H4 (cell line): ENCODE data around the gene DGKK. TPM values are rescaled to one million over a fixed set of nuclear protein-coding genes. Genes with fewer than 3 reads are reported as not detected.
"Not testable (repeated sequence)": the region's sequence is repeated elsewhere in the genome, so short reads cannot be mapped to it uniquely, and the experiment has no call there.

ENCODE experiments used
- DNase-seq: peaks from one replicate; pipeline ENCODE4 v3.0.0-alpha.2; 2015; ENCODE audit warnings: low spot score
- total RNA-seq: library from RNA; depleted of rRNA; stranded (reverse); fragments of >200 nt; shearing (Covaris generic); gene quantifications from 2 replicates; pipeline ENCODE4 v1.2.3, GENCODE V29; 2014

Gene DGKK
- total RNA-seq, 1 experiment from 2014 or later, result not detected

DNA sequence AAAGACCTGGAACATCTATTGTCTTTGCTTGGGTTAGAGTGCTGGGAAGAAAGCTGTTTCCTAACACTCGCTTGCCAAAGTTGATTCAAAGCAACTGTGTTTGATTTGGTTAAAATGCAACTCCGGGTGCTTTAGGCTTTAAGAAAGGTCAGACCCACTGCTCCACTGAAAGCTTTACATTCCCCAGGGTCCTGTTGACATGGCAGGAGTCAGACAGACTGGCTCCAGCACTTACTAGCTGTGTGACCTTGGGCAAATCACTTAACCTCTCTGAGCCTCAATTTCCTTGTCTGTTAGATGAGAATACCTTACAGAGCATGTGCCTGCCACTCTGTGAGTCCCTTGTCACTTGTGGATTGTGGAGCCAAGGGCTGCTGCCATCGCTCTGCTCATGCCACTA, 39.0 kb downstream of the DGKK start:
- no peak for DNase-seq

GRCh38 chrX:50430917-50431575, 39.6 kb downstream of the DGKK start:
- peak; percentile 2 for DNase-seq

- DNase-seq, result no peak
Measured at GRCh38 chrX:50428174-50428573, 42.5 kb downstream of the DGKK start.

- DNase-seq, result no peak
Measured at GRCh38 chrX:50407976-50408375, 62.6 kb downstream of the DGKK start.

- no peak for DNase-seq
Measured at GRCh38 chrX:50403903-50404302, 66.7 kb downstream of the DGKK start.

- no peak for DNase-seq
Measured at GRCh38 chrX:50402886-50403285, 67.7 kb downstream of the DGKK start.

DNA sequence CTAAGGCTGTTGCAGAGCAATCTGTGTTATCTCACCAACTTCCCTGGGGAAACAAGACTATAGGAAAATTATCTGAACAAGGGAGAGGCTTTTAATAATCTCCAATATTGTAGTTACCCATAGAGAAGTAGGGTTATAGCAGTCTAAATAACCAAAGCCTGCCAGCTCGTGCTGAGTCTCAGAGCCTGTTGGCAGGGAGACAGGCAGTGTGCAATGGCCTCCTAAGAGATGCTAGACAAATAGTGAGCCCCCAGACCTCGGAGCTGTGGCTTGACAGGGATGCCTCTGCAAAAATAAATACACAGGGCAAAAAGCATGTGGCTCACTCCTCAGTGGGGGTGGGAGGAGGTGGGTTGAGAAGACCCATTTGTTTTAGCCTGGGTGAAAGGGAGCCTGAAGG, 76.7 kb downstream of the DGKK start:
- DNase-seq, result no peak

DNA sequence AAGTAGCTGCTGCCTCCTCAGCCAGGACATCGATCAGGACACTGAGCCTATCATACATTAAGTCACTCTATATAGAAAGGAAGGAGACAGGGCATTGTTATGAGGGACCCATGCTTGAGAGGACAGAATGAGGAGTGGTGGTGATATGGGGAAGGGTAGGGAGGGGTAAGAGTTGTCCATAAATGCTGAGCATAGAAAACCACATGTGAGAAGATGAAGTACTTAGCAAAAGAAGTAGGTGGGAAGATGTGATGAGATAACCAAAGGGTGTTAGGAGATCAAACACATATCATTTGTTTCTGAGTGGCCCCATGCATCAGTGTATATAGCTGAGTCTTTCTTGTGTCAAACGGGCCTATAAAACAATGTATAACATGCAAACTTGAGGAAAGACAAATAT, 84.1 kb downstream of the DGKK start:
- DNase-seq, result no peak

- DNase-seq, result no peak
Measured at GRCh38 chrX:50381729-50382415, 88.8 kb downstream of the DGKK start.

- no peak for DNase-seq
Measured at GRCh38 chrX:50375481-50376267, 95.0 kb downstream of the DGKK start.

DNA sequence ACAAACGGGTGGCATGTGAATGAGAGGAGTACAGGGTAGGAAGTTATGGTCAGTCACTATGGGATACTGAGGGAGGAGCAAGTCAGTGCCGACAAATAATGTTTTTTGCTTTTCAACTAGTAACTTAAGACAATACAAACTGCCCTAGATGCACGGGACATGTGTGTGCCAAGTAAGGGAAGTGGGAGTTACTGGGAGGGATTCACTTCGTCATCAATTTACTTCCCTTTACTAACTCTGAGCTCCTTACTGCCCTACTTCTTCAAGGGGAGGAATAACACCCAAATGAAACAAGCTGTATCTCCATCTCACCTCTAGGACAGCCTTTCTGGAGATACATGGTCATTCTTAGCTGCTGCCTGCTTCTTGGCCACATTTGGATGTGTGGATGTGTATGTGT, 97.7 kb downstream of the DGKK start:
- DNase-seq, result no peak

DNA sequence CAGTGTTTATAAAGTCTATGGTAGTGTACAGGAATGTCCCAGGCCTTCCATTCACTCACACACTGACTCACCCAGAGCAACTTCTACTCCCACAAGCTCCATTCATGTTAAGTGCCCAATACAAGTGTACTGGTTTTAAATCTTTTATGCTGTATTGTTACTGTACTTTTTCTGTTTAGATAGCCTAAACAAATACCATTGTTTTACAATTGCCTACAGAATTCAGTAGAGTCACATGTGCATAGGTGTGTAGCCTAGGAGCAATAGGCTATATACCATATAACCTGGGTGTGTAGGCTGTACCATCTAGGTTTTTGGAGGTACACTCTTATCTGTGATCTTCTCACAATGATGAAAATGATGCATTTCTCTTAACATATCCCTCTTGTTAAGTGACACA, 126.7 kb downstream of the DGKK start:
- DNase-seq, result no peak

GRCh38 chrX:50333308-50333707, 137.3 kb downstream of the DGKK start:
- no peak for DNase-seq

DNA sequence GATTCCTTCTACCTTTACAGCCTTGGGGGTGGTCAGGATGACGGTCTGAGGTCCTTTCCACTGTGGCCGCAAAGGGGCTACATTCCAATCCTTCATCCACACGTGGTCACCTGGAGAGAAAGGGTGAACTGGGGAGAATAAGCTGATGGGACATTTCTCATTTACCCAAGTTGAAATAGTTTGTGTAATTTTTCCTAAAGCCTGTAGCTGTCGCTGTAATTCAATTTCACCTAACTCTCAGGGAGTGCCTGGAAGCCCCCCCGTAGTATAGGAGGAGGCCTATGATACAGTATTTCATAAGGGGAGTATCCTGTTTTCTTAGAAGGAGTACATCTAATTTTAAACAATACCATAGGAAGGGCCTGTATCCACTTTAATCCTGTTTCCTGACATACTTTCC, 138.0 kb downstream of the DGKK start:
- DNase-seq, result not testable (repeated sequence)

GRCh38 chrX:50327235-50327634, 143.4 kb downstream of the DGKK start:
- DNase-seq, result no peak
